Measurements from ENCODE around the gene MAN1B1. TPM values are rescaled to one million over a fixed set of nuclear protein-coding genes. Genes with fewer than 3 reads are reported as not detected.

Gene MAN1B1
- total and polyA plus RNA-seq, 2 of the 8 experiments (the other 6 are each of a cell fraction or from before 2014, with no cell fraction given): 33.7 to 36.3 TPM

DNA sequence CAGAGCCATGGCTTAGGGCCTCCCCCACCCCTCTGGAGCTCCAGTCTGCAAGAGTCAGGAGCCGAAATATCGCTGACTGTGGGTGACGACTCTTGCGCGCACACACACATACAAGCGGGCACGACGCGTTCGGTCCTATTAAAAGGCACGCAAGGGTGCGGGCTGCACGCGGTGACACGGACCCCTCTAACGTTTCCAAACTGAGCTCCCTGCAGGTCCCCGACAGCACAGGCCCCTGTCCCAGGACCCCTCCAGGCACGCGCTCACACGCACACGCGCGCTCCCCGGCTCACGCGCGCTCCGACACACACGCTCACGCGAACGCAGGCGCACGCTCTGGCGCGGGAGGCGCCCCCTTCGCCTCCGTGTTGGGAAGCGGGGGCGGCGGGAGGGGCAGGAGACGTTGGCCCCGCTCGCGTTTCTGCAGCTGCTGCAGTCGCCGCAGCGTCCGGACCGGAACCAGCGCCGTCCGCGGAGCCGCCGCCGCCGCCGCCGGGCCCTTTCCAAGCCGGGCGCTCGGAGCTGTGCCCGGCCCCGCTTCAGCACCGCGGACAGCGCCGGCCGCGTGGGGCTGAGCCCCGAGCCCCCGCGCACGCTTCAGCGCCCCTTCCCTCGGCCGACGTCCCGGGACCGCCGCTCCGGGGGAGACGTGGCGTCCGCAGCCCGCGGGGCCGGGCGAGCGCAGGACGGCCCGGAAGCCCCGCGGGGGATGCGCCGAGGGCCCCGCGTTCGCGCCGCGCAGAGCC lies 52.1 kb downstream of the MAN1B1 start, which contains the start of gene GRIN1:
Gene GRIN1, plus strand, starts transcription at position 433 of the 746 bp plus-strand sequence. CDS start 333 bp downstream, outside the sequence.
- ChIA-PET POLR2A (ENCODE audit: partially characterized antibody) (interaction anchor here (0.6 to 2.4 kb wide), 18 partner anchors 7 to 161 kb away, joined by 3 to 7 read pairs (median 3); partner anchors contain the start of genes NELFB, RNF208 and TUBB4B), CTCF (ENCODE audit: partially characterized antibody) (interaction anchor here (0.6 to 4.5 kb wide), 16 partner anchors 9 to 388 kb away, joined by 3 to 24 read pairs (median 4); partner anchors contain the start of gene RNF224)
- 19% methylated on average over 43 of the region's 104 CpGs; no CpG with 5 or more reads in 1 of the 2 experiments for WGBS, 2 experiments (ENCODE audit: extremely low coverage in 1 of 2, insufficient coverage in 1 of 2, insufficient read length in 1 of 2, insufficient replicate concordance in 2 of 2, low coverage in 1 of 2, low lambda C conversion rate in 2 of 2, missing lambda C conversion rate in 1 of 2)
- no peak within 1 kb of the TSS for H3K56ac ChIP-seq (replicated peaks; ENCODE audit: insufficient read length, low read depth, low read length)
- H3K4me1 ChIP-seq (replicated peaks in 1 of 4; ENCODE audit: control insufficient read depth in 3 of 4, insufficient read depth in 4 of 4, low read length in 3 of 4): peaks cover 0 to 14% (median 11%) of the 10 kb centered on the region in 4 experiments; a peak in 6 of 7 replicates
- H3K79me1 ChIP-seq (ENCODE audit: low read depth, low read length): 0 out of 2 replicates have a peak, but pooled peaks cover 2% of the 10 kb centered on the region
- no peaks in the 10 kb centered on the region for H3K79me2 ChIP-seq (ENCODE audit: control insufficient read depth in 1 of 2, insufficient read depth in 2 of 2, low read length in 2 of 2)
- H3K23me2 ChIP-seq (ENCODE audit: low read depth, low read length): peaks cover 4% of the 10 kb centered on the region; the same call in 1 of the 2 replicates
- H4K20me1 ChIP-seq (replicated peaks in 1 of 2; ENCODE audit: control insufficient read depth in 1 of 2, insufficient read depth in 2 of 2, low read length in 2 of 2): peaks cover 1 to 18% of the 10 kb centered on the region in 2 experiments
- no peak within 1 kb of the TSS for H2AFZ ChIP-seq (ENCODE audit: low read length)
- H3K9ac ChIP-seq (replicated peaks in 1 of 4; ENCODE audit: extremely low read depth in 1 of 4, low read depth in 3 of 4, low read length in 3 of 4): no peak within 1 kb of the TSS
- no peak within 1 kb of the TSS for H3K23ac ChIP-seq (ENCODE audit: insufficient read length)
- no peaks in the 10 kb centered on the region for H3K36me3 ChIP-seq (ENCODE audit: control insufficient read depth in 2 of 4, insufficient read depth in 4 of 4, low read length in 3 of 4)
- H4K8ac ChIP-seq (ENCODE audit: extremely low read depth, insufficient read depth, low read length): peak within 1 kb of the TSS; percentile 14; the same call in 1 of the 2 replicates
- no peak within 1 kb of the TSS for H2BK5ac ChIP-seq (ENCODE audit: low read depth, low read length)
- no peak within 1 kb of the TSS for H4K5ac ChIP-seq (ENCODE audit: insufficient read length, low read depth, low read length)
- H2BK120ac ChIP-seq (replicated peaks; ENCODE audit: low read depth, low read length): no peak within 1 kb of the TSS
- H3K27ac ChIP-seq (ENCODE audit: low read depth, low read length): no peak within 1 kb of the TSS
- H3K9me3 ChIP-seq (ENCODE audit: insufficient read depth in 2 of 2, low read depth in 1 of 2, low read length in 1 of 2): no peaks in the 10 kb centered on the region
- FAIRE-seq (no peak), DNase-seq (ENCODE audit: low read depth in 1 of 2, low spot score in 2 of 2) (peak in 1 of 2 experiments; percentile 77)
- H3K18ac ChIP-seq (ENCODE audit: extremely low read depth, low read length): no peak within 1 kb of the TSS
- no peak within 1 kb of the TSS for H2AK5ac ChIP-seq (ENCODE audit: low read depth, low read length)
- H3K4ac ChIP-seq (replicated peaks; ENCODE audit: insufficient read length, low read depth, low read length): no peak within 1 kb of the TSS
- H3K27me3 ChIP-seq (replicated peaks in 1 of 4; ENCODE audit: control insufficient read depth in 3 of 4, extremely low read depth in 1 of 4, insufficient read depth in 3 of 4, low read length in 3 of 4): peaks cover 25 to 79% (median 72%) of the 10 kb centered on the region in 4 experiments
- no peak within 1 kb of the TSS for H2BK15ac ChIP-seq (ENCODE audit: low read length)
- peak within 1 kb of the TSS; percentile 61 to 85 for H3K4me2 ChIP-seq (ENCODE audit: insufficient read depth in 1 of 2, low read depth in 2 of 2, low read length in 2 of 2)
- H2BK20ac ChIP-seq (ENCODE audit: low read length): no peak within 1 kb of the TSS
- no peak within 1 kb of the TSS for H3K14ac ChIP-seq (ENCODE audit: insufficient read length)
- no peak within 1 kb of the TSS for H2BK12ac ChIP-seq (ENCODE audit: low read depth, low read length)
- no peak within 1 kb of the TSS for H4K91ac ChIP-seq (replicated peaks; ENCODE audit: insufficient read length, low read length)
- peak within 1 kb of the TSS in 2 of 4 experiments; percentile 38 to 44; a peak in 4 of 8 replicates for H3K4me3 ChIP-seq (ENCODE audit: extremely low read depth in 1 of 4, insufficient read depth in 2 of 4, low read depth in 3 of 4, low read length in 4 of 4)
- no peak for TF ChIP-seq MAFK (IDR thresholded peaks at IDR 0.05; ENCODE audit: low read depth, low read length)
- no peak for TF ChIP-seq POLR2A (IDR thresholded peaks at IDR 0.05; ENCODE audit: control extremely low read depth in 1 of 2, low read depth in 2 of 2, low read length in 2 of 2)
- TF ChIP-seq SIX5 (IDR thresholded peaks at IDR 0.05; ENCODE audit: low read depth, low read length): no peak
- TF ChIP-seq TBP (IDR thresholded peaks at IDR 0.05; ENCODE audit: low read depth, low read length): no peak
- TF ChIP-seq, protein P1, sequence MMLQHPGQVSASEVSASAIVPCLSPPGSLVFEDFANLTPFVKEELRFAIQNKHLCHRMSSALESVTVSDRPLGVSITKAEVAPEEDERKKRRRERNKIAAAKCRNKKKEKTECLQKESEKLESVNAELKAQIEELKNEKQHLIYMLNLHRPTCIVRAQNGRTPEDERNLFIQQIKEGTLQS (IDR thresholded peaks at IDR 0.05; ENCODE audit: insufficient read depth, low read depth, low read length): no peak
- TF ChIP-seq POU5F1 (IDR thresholded peaks at IDR 0.05; ENCODE audit: low read depth, low read length): no peak
- TF ChIP-seq SIN3A (conservative IDR thresholded peaks at IDR 0.05 in 1 of 2, IDR thresholded peaks at IDR 0.05 in 1 of 2; ENCODE audit: low read depth in 1 of 2, low read length in 2 of 2): peak; percentile 86 to 89; a peak in 3 of 4 replicates
- TF ChIP-seq SIRT6 (IDR thresholded peaks at IDR 0.05; ENCODE audit: low read length): no peak
- TF ChIP-seq EZH2 (IDR thresholded peaks at IDR 0.05; ENCODE audit: low read depth, low read length, severe bottlenecking): peak; percentile 63
